H9 (cell line): ENCODE data around the gene ENC1. TPM values are rescaled to one million over a fixed set of nuclear protein-coding genes. Genes with fewer than 3 reads are reported as not detected.

Source experiments
- DNase-seq: peaks from one replicate; pipeline ENCODE4 v3.0.0-alpha.2; 2017
- H2AFZ ChIP-seq: one replicate; pipeline ENCODE4 v1.6.1; 2013; ENCODE audit warnings: mild to moderate bottlenecking, low read length, control low read depth, moderate library complexity
- H2AK5ac ChIP-seq: 2 replicates; pipeline ENCODE4 v1.6.1; 2013; ENCODE audit warnings: low read length, control low read depth, mixed read lengths; ENCODE audit not compliant: insufficient read length
- H2BK120ac ChIP-seq: one replicate; pipeline ENCODE4 v1.6.1; 2013; ENCODE audit warnings: low read depth, mild to moderate bottlenecking, low read length, control low read depth, inconsistent platforms; ENCODE audit not compliant: poor library complexity, severe bottlenecking
- H2BK12ac ChIP-seq: 2 replicates; pipeline ENCODE4 v1.6.1; 2013; ENCODE audit warnings: low read length, control low read depth, mixed read lengths, low read depth; ENCODE audit not compliant: insufficient read length
- H2BK15ac ChIP-seq: 2 replicates; pipeline ENCODE4 v1.6.1; 2013; ENCODE audit warnings: low read depth, low read length, control low read depth
- H2BK20ac ChIP-seq: one replicate; pipeline ENCODE4 v1.6.1; 2013; ENCODE audit warnings: low read depth, mild to moderate bottlenecking, low read length, control low read depth, inconsistent platforms; ENCODE audit not compliant: poor library complexity, severe bottlenecking
- H2BK5ac ChIP-seq: 2 replicates; pipeline ENCODE4 v1.6.1; 2013; ENCODE audit warnings: low read length, control low read depth, mixed read lengths; ENCODE audit not compliant: insufficient read length
- H3K14ac ChIP-seq: 2 replicates; pipeline ENCODE4 v1.6.1; 2013; ENCODE audit warnings: low read length, control low read depth; ENCODE audit not compliant: insufficient read depth
- H3K18ac ChIP-seq: 2 replicates; pipeline ENCODE4 v1.6.1; 2013; ENCODE audit warnings: low read depth, mild to moderate bottlenecking, mixed read lengths, low read length, control low read depth; ENCODE audit not compliant: insufficient read length
- H3K23ac ChIP-seq: 2 replicates; pipeline ENCODE4 v1.6.1; 2013; ENCODE audit warnings: low read length, control low read depth, mixed read lengths, low read depth; ENCODE audit not compliant: insufficient read length
- H3K23me2 ChIP-seq: 2 replicates; pipeline ENCODE4 v1.6.1; 2013; ENCODE audit warnings: low read depth, mild to moderate bottlenecking, mixed read lengths, low read length, control low read depth; ENCODE audit not compliant: insufficient read length, poor library complexity, severe bottlenecking
- H3K27ac ChIP-seq: 2 replicates; pipeline ENCODE4 v1.5.1; 2013; ENCODE audit warnings: low read length, control low read depth, mixed read lengths, low read depth; ENCODE audit not compliant: insufficient read length
- H3K27me3 ChIP-seq: 2 replicates; pipeline ENCODE4 v1.6.1; 2013; ENCODE audit warnings: low read length, control low read depth, inconsistent platforms; ENCODE audit not compliant: insufficient read depth
- H3K4ac ChIP-seq: 2 replicates; pipeline ENCODE4 v1.6.1; 2013; ENCODE audit warnings: low read depth, mild to moderate bottlenecking, control low read depth, inconsistent platforms, low read length, moderate library complexity
- H3K4me1 ChIP-seq: 2 replicates; pipeline ENCODE4 v1.6.1; 2013; ENCODE audit warnings: low read length, control low read depth, inconsistent platforms; ENCODE audit not compliant: insufficient read depth
- H3K4me2 ChIP-seq: 2 replicates; pipeline ENCODE4 v1.6.1; 2013; ENCODE audit warnings: low read length, control low read depth, mixed read lengths; ENCODE audit not compliant: insufficient read length, insufficient read depth
- H3K56ac ChIP-seq: 2 replicates; pipeline ENCODE4 v1.6.1; 2013; ENCODE audit warnings: low read depth, mild to moderate bottlenecking, mixed read lengths, low read length, control low read depth; ENCODE audit not compliant: insufficient read length
- H3K79me1 ChIP-seq: 2 replicates; pipeline ENCODE4 v1.6.1; 2013; ENCODE audit warnings: low read depth, mild to moderate bottlenecking, moderate library complexity, low read length, control low read depth, inconsistent platforms; ENCODE audit not compliant: insufficient read depth, poor library complexity, severe bottlenecking
- H3K79me2 ChIP-seq: 2 replicates; pipeline ENCODE4 v1.6.1; 2013; ENCODE audit warnings: low read length, control low read depth, inconsistent platforms; ENCODE audit not compliant: insufficient read depth
- H3K9ac ChIP-seq: 2 replicates; pipeline ENCODE4 v1.6.1; 2013; ENCODE audit warnings: low read length, control low read depth, mixed read lengths; ENCODE audit not compliant: insufficient read length; ENCODE audit errors: extremely low read depth
- H3K9me3 ChIP-seq: one replicate; pipeline ENCODE4 v1.6.1; 2013; ENCODE audit warnings: low read depth, low read length, inconsistent platforms; ENCODE audit not compliant: control insufficient read depth
- H3T11ph ChIP-seq: one replicate; pipeline ENCODE4 v1.6.1; 2013; ENCODE audit warnings: mild to moderate bottlenecking, low read length, control low read depth, inconsistent platforms
- H4K20me1 ChIP-seq: one replicate; pipeline ENCODE4 v1.6.1; 2013; ENCODE audit not compliant: control insufficient read depth, insufficient read length, insufficient read depth
- H4K5ac ChIP-seq: 2 replicates; pipeline ENCODE4 v1.6.1; 2013; ENCODE audit warnings: low read depth, mild to moderate bottlenecking, mixed read lengths, low read length, control low read depth; ENCODE audit not compliant: insufficient read length
- H4K8ac ChIP-seq: replicated peaks from 2 replicates; pipeline ENCODE4 v1.6.1; 2013; ENCODE audit warnings: low read length, control low read depth, mixed read lengths, low read depth; ENCODE audit not compliant: insufficient read length
- H4K91ac ChIP-seq: 2 replicates; pipeline ENCODE4 v1.6.1; 2013; ENCODE audit warnings: low read depth, mild to moderate bottlenecking, moderate library complexity, mixed read lengths, low read length, control low read depth; ENCODE audit not compliant: insufficient read length
- H3K27ac Mint-ChIP-seq, 3 experiments: 2 replicates in 2 of 3; 3 replicates in 1 of 3; pipeline ENCODE4 v1.8.0; 2020 to 2021; ENCODE audit warnings: mixed read lengths in 3 of 3, mild to moderate bottlenecking in 1 of 3, moderate library complexity in 1 of 3
- H3K27me3 Mint-ChIP-seq: 2 replicates; pipeline ENCODE4 v1.8.0; 2021; ENCODE audit warnings: low read depth, mild to moderate bottlenecking, moderate library complexity, mixed read lengths
- H3K36me3 Mint-ChIP-seq, 3 experiments: 2 replicates in 2 of 3; 3 replicates in 1 of 3; pipeline ENCODE4 v1.8.0; 2020 to 2021; ENCODE audit warnings: low read depth in 3 of 3, mixed read lengths in 3 of 3; ENCODE audit not compliant: insufficient read depth in 1 of 3
- H3K4me1 Mint-ChIP-seq, 2 experiments: 2 replicates each; pipeline ENCODE4 v1.8.0; 2020; ENCODE audit warnings: mixed read lengths in 2 of 2
- H3K4me3 Mint-ChIP-seq, 2 experiments: 2 replicates in 1 of 2; 3 replicates in 1 of 2; pipeline ENCODE4 v1.8.0; 2020 to 2021; ENCODE audit warnings: mild to moderate bottlenecking in 2 of 2, mixed read lengths in 2 of 2, moderate library complexity in 1 of 2
- H3K9me3 Mint-ChIP-seq, 2 experiments: 2 replicates in 1 of 2; 3 replicates in 1 of 2; pipeline ENCODE4 v1.8.0; 2020; ENCODE audit warnings: mild to moderate bottlenecking in 2 of 2, mixed read lengths in 2 of 2, moderate library complexity in 1 of 2
- CTCF ChIP-seq: fragments of 200-600 bp; sonication (generic); conservative IDR thresholded peaks from 3 replicates; pipeline ENCODE4 v1.8.0; 2021; ENCODE audit warnings: antibody characterized with exemption, mild to moderate bottlenecking
- WGBS: extraction: QIAGEN DNeasy Blood & Tissue Kit; methylation state at CpG from one replicate; pipeline ENCODE4 v1.1.7; 2013; ENCODE audit warnings: missing lambda C conversion rate, low lambda C conversion rate, mixed read lengths; ENCODE audit not compliant: insufficient read length; ENCODE audit errors: extremely low coverage; 5-methylcytosine and 5-hydroxymethylcytosine counted together
- total RNA-seq: library from RNA; stranded (reverse); gene quantifications from 2 replicates; pipeline ENCODE4 v1.2.1, GENCODE V29; 2021

The ENC1 gene
- total RNA-seq, 1 experiment from 2014 or later = 14.4 TPM

DNA sequence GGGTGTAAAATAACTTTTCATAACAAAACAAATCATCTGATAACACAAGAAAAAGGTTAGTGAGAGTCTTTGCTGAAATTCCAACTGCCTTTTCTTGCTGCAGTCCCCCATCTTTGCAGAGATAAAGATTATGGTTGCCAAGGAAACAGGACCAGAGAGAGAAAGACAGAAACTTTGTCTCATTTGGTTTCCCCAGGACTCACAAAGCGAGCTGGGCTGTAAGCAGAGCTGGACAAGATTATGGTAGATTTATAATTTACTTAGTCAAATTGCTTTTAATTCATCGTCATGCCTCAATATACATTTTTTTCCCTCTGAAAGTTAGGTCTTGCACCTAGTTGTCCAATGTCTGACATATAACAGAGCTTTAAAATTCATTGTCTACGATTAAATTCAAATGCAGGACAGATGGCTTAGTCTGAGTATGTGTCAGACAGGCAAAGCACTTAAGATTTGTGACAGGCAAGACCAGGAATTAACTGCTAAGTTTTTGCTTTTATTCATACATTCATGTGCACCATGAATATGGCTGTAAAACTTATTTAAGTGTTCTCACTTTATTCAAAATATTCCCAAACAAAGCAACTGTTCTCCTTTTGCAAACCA, 17.4 kb downstream of the ENC1 start:
- Mint-ChIP-seq H3K4me3 (no peak overlapping the region), H3K27ac (no peak overlapping the region), H3K36me3 (peaks cover 0 to 7% (median 3%) of the 10 kb centered on the region in 3 experiments; a peak in 3 of 7 replicates), H3K4me1 (peaks cover 54 to 56% of the 10 kb centered on the region in 2 experiments), H3K27me3 (peaks cover 14% of the 10 kb centered on the region), H3K9me3 (peaks cover 2 to 6% of the 10 kb centered on the region in 2 experiments; a peak in 3 of 5 replicates)
- no peak overlapping the region for H4K5ac ChIP-seq
- no peaks in the 10 kb centered on the region for H3K9me3 ChIP-seq
- no peak for DNase-seq
- no peak overlapping the region for H3K27ac ChIP-seq
- no peaks in the 10 kb centered on the region for H3K79me2 ChIP-seq
- no peak overlapping the region for H4K8ac ChIP-seq
- no peak overlapping the region for H2BK120ac ChIP-seq
- no peak overlapping the region for H2BK20ac ChIP-seq
- H2BK5ac ChIP-seq = no peak overlapping the region
- TF ChIP-seq CTCF = no peak
- no peak overlapping the region for H3K18ac ChIP-seq
- no peak overlapping the region for H3T11ph ChIP-seq
- H3K4ac ChIP-seq = no peak overlapping the region
- H3K23me2 ChIP-seq = no peaks in the 10 kb centered on the region
- H3K56ac ChIP-seq = no peak overlapping the region
- no peaks in the 10 kb centered on the region for H3K79me1 ChIP-seq
- no peak overlapping the region for H2AK5ac ChIP-seq
- H2BK15ac ChIP-seq = no peak overlapping the region
- H2AFZ ChIP-seq = no peak overlapping the region
- H4K20me1 ChIP-seq = no peaks in the 10 kb centered on the region
- no CpG with 5 or more reads among the region's 3 CpGs for WGBS
- H3K14ac ChIP-seq = no peak overlapping the region
- no peak overlapping the region for H4K91ac ChIP-seq
- no peak overlapping the region for H3K4me2 ChIP-seq
- H3K9ac ChIP-seq = no peak overlapping the region
- no peaks in the 10 kb centered on the region for H3K27me3 ChIP-seq
- no peaks in the 10 kb centered on the region for H3K4me1 ChIP-seq
- H3K23ac ChIP-seq = no peak overlapping the region
- H2BK12ac ChIP-seq = no peak overlapping the region
